H1 (cell line): ENCODE measurements around the gene C1orf52. TPM values are rescaled to one million over a fixed set of nuclear protein-coding genes. Genes with fewer than 3 reads are reported as not detected.

Experiments
- EP300 ChIP-seq, 2 experiments: IDR thresholded peaks; 1 replicate in 1 of 2; 2 replicates in 1 of 2; pipeline ENCODE4 v1.6.1; 2011 to 2012; ENCODE audit warnings: low read depth in 2 of 2, low read length in 2 of 2, mild to moderate bottlenecking in 2 of 2, borderline replicate concordance in 1 of 2, inconsistent platforms in 1 of 2, moderate library complexity in 1 of 2
- HDAC2 ChIP-seq, 2 experiments: fragments of 300-600 bp in 1 of 2; sonication (generic) in 1 of 2; IDR thresholded peaks; 2 replicates each; pipeline ENCODE4 v1.6.1; 2011 to 2012; ENCODE audit warnings: low read depth in 2 of 2, low read length in 2 of 2, mild to moderate bottlenecking in 2 of 2, moderate library complexity in 2 of 2, borderline replicate concordance in 1 of 2, inconsistent platforms in 1 of 2
- POLR2A ChIP-seq, 2 experiments: IDR thresholded peaks; 1 replicate in 1 of 2; 2 replicates in 1 of 2; pipeline ENCODE4 v1.6.1; 2011; ENCODE audit warnings: low read depth in 2 of 2, low read length in 2 of 2, mild to moderate bottlenecking in 2 of 2; ENCODE audit errors: control extremely low read depth in 1 of 2
- TCF12 ChIP-seq: IDR thresholded peaks from 2 replicates; pipeline ENCODE4 v1.6.1; 2011; ENCODE audit warnings: low read depth, mild to moderate bottlenecking, low read length
- polyA plus RNA-seq, 7 experiments: library from polyadenylated mRNA; depleted of rRNA in 3 of 7; stranded (reverse) in 5 of 7; unstranded in 2 of 7; fragments of >200 nt in 5 of 7; fragments of 200-250 nt in 2 of 7; gene quantifications; 1 replicate in 5 of 7; 2 replicates in 1 of 7; 4 replicates in 1 of 7; pipeline versions ENCODE4 v1.2.1 to v1.2.3, GENCODE V29; 2011 to 2013; ENCODE audit warnings: missing spikeins in 2 of 7, mixed read lengths in 2 of 7
- total RNA-seq: library from RNA; stranded (reverse); fragmentation: NEBNext Ultra II Directional; extraction: Animal tissue kit (Norgen Biotek cat#: 25700); gene quantifications from 2 replicates; pipeline ENCODE4 v1.2.1, GENCODE V29; 2021

C1orf52 gene
- total and polyA plus RNA-seq, 2 of the 8 experiments (the other 6 are each of a cell fraction or from before 2014, with no cell fraction given): 29.2 to 39.1 TPM

DNA sequence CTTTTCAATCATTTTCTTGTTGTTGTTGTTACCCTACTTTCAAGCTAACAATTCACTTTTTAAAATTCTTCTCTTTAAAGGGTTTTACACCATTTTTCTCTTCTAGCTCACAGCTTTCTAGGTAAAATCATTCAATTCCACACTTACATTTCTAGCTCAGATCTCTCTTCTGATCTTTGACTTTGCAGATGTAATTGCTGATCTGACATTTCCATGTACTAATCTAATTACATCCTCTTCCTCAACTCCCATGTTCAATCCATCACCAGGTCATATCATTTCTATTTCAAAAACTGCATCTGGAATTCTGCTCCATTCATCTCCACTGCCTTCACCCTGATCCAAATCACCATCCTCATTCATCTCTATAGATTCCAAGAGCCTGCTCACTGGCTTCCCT is 13.9 kb upstream of the C1orf52 start (continued):
- no peak for TF ChIP-seq TCF12
- no peak for TF ChIP-seq HDAC2 (IDR thresholded peaks at IDR 0.05; ENCODE audit: borderline replicate concordance in 1 of 2, low read depth in 2 of 2, low read length in 2 of 2)
- TF ChIP-seq POLR2A (IDR thresholded peaks at IDR 0.05; ENCODE audit: control extremely low read depth in 1 of 2, low read depth in 2 of 2, low read length in 2 of 2): no peak
- no peak for TF ChIP-seq EP300 (IDR thresholded peaks at IDR 0.05; ENCODE audit: borderline replicate concordance in 1 of 2, low read depth in 2 of 2, low read length in 2 of 2)
